Activated naive CD4-positive, alpha-beta T cell treated with anti-CD3 and anti-CD28 coated beads, Interleukin-2, amount 50 U/mL, for 24 hours (primary cell): ENCODE measurements around the gene CR1L.
"Not testable (repeated sequence)": the region's sequence is repeated elsewhere in the genome, so short reads cannot be mapped to it uniquely, and the experiment has no call there.

Experiments
- H3K27ac Mint-ChIP-seq: one replicate; pipeline ENCODE4 v1.8.0; 2021; ENCODE audit warnings: mild to moderate bottlenecking, mixed read lengths
- H3K27me3 Mint-ChIP-seq: one replicate; pipeline ENCODE4 v1.8.0; 2021; ENCODE audit warnings: mixed read lengths
- H3K36me3 Mint-ChIP-seq: one replicate; pipeline ENCODE4 v1.8.0; 2021; ENCODE audit warnings: mixed read lengths
- H3K4me1 Mint-ChIP-seq: one replicate; pipeline ENCODE4 v1.8.0; 2021; ENCODE audit warnings: mixed read lengths
- H3K4me3 Mint-ChIP-seq: one replicate; pipeline ENCODE4 v1.8.0; 2021; ENCODE audit warnings: mild to moderate bottlenecking, mixed read lengths
- H3K9me3 Mint-ChIP-seq: one replicate; pipeline ENCODE4 v1.8.0; 2021; ENCODE audit warnings: mixed read lengths

The CR1L gene

DNA sequence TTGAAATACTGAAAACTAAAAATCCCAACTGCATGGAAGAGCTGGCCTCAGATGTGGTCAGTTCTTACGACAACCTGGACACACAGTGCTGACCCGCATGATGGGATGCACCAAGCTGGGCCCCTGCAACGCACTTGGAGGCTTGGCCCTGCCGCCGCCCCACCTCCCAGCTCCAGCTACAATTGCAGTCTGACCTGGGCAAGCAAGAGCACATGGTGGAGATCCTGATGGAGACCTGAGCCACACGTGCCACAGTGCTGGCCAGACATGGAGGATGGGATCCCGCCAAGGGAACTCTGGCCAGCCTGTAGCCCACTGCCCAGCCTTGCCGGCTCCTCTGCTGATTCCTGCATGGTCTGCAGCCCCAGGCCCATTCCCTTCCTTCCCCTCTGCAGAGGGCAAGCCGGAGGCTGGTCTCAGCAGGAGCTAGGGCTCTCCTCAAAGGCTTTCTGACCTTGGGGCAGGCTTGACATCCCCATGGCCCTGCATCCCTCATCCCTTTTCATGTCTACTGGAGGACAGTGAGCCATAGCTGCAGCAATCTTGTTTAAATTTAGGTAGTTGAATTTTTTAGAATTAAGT, 14.1 kb downstream of the CR1L start:
- peaks cover 6% of the 10 kb centered on the region for H3K27me3 Mint-ChIP-seq
- no peaks in the 10 kb centered on the region for H3K4me1 Mint-ChIP-seq
- H3K9me3 Mint-ChIP-seq: no peaks in the 10 kb centered on the region
- no peak overlapping the region for H3K27ac Mint-ChIP-seq
- H3K36me3 Mint-ChIP-seq: peaks cover 1% of the 10 kb centered on the region
- no peak overlapping the region for H3K4me3 Mint-ChIP-seq

DNA sequence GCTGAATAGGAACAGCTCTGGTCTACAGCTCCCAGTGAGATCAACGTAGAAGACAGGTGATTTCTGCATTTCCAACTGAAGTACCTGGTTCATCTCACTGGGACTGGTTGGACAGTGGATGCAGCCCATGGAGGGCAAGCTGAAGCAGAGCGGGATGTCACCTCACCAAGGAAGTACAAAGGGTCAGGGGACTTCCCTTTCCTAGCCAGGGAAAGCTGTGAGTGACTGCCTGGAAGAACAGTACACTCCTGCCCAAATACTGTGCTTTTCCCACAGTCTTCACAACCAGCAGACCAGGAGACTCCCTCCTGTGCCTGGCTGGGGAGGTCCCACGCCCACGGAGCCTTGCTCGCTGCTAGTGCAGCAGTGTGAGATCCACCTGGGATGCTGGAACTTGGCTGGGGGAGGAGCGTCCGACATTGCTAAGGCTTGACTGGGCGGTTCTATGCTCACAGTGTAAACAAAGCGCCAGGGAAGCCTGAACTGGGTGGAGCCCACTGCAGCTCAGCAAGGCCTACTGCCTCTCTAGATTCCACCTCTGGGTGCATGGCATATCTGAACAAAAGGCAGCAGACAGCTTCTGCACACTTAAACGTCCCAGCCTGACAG, 14.7 kb downstream of the CR1L start:
- Mint-ChIP-seq H3K9me3 (no peaks in the 10 kb centered on the region), H3K36me3 (peaks cover 1% of the 10 kb centered on the region), H3K27ac (no peak overlapping the region), H3K4me3 (no peak overlapping the region), H3K27me3 (peaks cover 10% of the 10 kb centered on the region), H3K4me1 (no peaks in the 10 kb centered on the region)

DNA sequence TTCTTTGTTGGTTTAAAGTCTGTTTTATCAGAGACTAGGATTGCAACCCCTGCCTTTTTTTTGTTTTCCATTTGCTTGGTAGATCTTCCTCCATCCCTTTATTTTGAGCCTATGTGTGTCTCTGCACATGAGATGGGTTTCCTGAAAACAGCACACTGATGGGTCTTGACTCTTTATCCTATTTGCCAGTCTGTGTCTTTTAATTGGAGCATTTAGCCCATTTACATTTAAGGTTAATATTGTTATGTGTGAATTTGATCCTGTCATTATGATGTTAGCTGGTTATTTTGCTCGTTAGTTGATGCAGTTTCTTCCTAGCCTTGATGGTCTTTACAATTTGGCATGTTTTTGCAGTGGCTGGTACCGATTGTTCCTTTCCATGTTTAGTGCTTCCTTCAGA, 16.5 kb downstream of the CR1L start:
- not testable (repeated sequence) for H3K4me3 Mint-ChIP-seq, H3K36me3 Mint-ChIP-seq, H3K4me1 Mint-ChIP-seq, H3K9me3 Mint-ChIP-seq, H3K27ac Mint-ChIP-seq
- H3K27me3 Mint-ChIP-seq: peaks cover 16% of the 10 kb centered on the region

DNA sequence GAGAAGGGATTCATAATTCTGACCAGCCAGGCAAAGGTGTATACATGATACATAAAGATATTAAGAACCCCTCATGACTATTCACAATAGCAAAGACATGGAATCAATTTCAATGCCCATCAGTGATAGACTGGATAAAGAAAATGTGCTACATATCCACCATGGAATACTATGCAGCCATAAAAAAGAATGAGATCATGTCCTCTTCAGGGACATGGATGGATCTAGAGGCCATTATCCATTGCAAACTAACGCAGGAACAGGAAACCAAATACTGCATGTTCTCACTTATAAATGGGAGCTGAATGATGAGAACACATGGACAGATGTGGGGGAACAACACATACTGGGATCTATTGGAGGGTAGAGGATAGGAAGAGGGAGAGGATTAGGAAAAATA, 21.4 kb downstream of the CR1L start:
- H3K27me3 Mint-ChIP-seq: peaks cover 55% of the 10 kb centered on the region

DNA sequence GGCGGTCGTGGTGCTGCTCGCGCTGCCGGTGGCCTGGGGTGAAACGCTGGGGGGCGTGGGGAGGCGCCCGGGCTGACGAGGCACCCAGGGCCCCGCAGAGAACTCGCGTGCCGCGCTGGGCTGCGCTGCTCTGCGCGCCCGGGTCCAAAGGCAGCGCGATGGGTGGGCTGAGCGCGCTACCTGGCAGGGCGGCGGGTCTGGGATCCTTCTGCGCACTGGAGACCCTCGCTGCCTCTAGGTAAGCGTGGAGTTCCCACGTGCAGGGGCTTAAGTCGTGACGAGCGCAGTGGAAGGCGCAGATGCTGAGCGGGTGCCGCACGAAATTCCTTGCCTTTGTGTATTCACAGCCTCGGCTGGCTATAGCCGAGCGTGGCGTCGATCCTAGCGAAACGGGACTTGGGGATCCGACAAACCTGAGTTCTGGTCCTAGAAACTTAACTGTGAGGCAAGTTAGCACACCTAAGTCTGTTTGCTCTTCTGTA, 24.6 kb downstream of the CR1L start:
- Mint-ChIP-seq H3K27ac (no peak overlapping the region), H3K9me3 (peaks cover 12% of the 10 kb centered on the region), H3K27me3 (peaks cover 54% of the 10 kb centered on the region), H3K4me3 (no peak overlapping the region), H3K4me1 (no peaks in the 10 kb centered on the region), H3K36me3 (peaks cover 2% of the 10 kb centered on the region)

More for the DNA sequence above, 21.4 kb downstream of the CR1L start:
- Mint-ChIP-seq H3K4me3 (no peak overlapping the region), H3K27ac (no peak overlapping the region), H3K4me1 (no peaks in the 10 kb centered on the region), H3K9me3 (peaks cover 12% of the 10 kb centered on the region), H3K36me3 (peaks cover 4% of the 10 kb centered on the region)

DNA sequence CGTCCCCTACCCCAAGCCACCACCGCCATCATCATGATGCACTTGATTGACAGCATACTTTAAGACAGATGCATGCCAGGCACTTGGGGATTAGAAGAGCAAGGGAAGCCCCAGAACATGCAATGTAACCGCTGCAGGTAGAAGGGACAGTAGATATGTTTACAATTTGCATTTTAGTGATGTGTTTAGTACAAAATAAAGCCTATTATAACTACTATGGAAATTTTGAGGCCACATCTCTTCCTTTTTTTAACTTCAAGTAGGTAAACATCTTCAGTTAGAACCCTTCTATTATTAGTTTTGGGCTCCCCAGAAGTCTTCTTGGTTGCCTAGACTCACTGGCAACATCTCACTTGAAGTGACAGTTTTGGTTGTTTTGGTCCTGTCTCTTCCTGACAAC, 25.3 kb downstream of the CR1L start:
- Mint-ChIP-seq H3K36me3 (peaks cover 2% of the 10 kb centered on the region), H3K27ac (no peak overlapping the region), H3K4me1 (no peaks in the 10 kb centered on the region), H3K4me3 (no peak overlapping the region), H3K9me3 (peaks cover 12% of the 10 kb centered on the region), H3K27me3 (peaks cover 52% of the 10 kb centered on the region)

DNA sequence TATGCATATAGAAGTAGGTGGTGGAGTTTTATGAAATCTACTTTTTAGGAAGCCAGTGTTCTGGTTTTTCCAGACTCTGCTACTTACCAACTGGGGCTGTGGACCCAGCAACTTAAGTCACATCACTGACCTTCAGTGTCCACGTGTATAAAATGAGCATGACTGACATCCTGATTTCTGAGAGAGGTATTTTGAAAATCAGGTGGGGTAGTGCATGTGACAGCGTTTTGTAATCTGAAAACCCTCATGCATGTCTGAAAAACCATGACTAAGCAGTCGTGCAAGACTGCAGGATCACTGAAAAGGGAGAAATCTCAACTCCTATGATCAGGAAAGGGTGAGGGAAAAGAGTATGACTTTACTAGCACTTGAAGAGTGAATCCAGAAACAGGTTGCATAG, 26.1 kb downstream of the CR1L start:
- Mint-ChIP-seq H3K9me3 (peaks cover 12% of the 10 kb centered on the region), H3K36me3 (peaks cover 2% of the 10 kb centered on the region), H3K27ac (no peak overlapping the region), H3K27me3 (peaks cover 51% of the 10 kb centered on the region), H3K4me1 (no peaks in the 10 kb centered on the region), H3K4me3 (no peak overlapping the region)

DNA sequence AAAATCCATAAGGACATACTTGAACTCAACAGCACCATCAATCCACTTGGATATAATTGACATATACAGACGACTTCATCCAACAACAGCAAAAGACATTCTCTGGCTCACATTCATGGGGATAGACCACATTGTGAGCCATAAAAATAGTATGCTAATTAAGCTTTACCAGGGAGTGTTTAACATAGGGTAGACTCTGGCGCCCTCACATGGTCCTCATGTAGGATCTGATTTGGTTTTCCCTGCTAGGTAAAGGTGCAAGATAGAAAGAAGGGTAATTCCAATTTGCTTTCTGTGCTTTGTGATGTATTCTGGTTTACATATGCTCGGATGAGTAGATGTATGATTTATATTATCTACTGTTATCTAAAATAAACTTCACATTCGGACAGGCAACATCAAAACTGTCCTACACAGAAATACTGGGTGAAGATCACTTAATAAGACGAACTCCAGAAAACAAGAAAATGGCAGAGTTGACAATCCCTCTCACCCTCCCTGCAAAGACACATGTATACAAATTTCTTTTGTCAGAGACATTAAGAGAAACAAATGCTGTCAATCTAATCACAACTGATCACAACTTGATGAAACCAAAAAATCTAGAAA, 27.7 kb downstream of the CR1L start:
- Mint-ChIP-seq H3K4me1 (no peaks in the 10 kb centered on the region), H3K9me3 (no peaks in the 10 kb centered on the region), H3K27me3 (peaks cover 35% of the 10 kb centered on the region), H3K36me3 (no peaks in the 10 kb centered on the region), H3K27ac (no peak overlapping the region), H3K4me3 (no peak overlapping the region)

DNA sequence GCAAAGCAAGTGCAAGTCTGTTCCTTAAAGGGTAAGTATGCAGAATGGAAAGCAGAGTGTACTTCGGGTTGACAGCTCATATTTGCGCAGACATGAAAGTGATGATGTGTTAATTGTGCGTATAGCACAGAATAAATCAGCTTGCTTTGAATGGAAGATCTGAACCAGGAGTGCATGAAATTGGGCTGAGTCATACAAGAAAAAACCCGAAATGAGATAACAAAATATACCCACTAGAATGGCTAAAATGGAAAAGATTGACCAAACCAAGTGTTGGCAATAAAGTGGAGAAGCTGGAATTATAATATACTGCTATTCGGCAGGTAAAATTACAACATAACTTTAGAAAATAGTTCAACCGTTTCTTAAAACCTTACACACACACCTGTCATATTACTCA, 28.5 kb downstream of the CR1L start:
- Mint-ChIP-seq H3K27me3 (peaks cover 30% of the 10 kb centered on the region), H3K36me3 (no peaks in the 10 kb centered on the region), H3K4me1 (no peaks in the 10 kb centered on the region)

DNA sequence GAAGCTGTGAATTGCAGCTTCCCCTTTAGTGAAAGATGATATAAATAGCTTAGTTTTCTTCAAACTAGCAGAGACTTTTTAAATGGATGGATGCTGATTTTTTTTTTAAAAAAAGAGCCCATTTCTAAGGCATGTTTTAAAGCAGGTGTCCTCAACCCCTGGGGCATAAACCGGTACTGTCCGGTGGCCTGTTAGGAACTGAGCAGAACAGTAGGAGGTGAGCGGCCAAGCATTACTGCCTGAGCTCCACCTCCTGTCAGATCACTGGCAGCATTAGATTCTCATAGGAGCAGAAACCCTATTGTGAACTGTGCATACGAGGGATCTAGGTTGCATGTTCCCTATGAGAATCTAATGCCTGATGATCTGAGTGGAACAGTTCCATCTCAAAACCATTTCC, 31.2 kb downstream of the CR1L start:
- no peaks in the 10 kb centered on the region for H3K9me3 Mint-ChIP-seq
- no peaks in the 10 kb centered on the region for H3K4me1 Mint-ChIP-seq
- H3K36me3 Mint-ChIP-seq: no peaks in the 10 kb centered on the region
- no peak overlapping the region for H3K27ac Mint-ChIP-seq
- H3K27me3 Mint-ChIP-seq: peaks cover 18% of the 10 kb centered on the region
- H3K4me3 Mint-ChIP-seq: no peak overlapping the region

More for the DNA sequence above, 28.5 kb downstream of the CR1L start:
- Mint-ChIP-seq H3K9me3 (no peaks in the 10 kb centered on the region), H3K4me3 (no peak overlapping the region), H3K27ac (no peak overlapping the region)

DNA sequence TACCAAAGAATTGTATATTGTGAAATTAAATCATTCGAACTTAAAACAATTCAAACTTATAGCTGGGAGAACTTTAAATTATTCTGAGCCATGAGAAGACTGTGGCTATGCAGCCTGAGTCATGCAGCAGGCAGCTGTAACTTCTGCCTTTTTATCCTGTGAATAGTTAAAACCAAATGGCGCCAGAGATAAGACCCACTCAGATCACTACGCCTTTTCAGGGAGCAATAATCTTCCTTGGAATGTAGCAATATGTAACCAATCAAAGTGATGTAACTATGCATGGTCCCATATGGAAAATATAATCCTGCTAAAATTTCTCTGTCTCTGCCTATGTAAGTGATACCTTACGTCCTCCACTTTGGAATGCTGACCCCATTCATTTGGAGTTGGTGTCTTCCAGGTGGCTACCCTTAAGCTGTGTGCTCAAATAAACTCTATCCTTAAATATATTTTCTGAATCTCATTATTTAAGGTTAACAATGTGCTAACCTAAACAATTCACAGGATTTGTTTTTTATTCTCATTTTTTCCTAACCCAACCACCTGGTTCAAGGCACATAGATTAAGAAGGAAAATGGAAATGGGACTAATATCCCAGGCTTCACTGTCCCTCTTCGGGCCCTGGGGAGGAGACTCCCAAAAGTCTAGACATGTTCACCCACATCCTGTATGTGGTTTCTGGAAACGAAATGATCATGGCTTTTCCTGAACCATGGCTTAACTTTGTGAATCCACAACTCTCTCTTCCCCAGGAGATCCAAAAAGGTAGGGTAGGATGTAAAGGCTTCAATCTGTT, 35.9 kb downstream of the CR1L start:
- not testable (repeated sequence) for H3K27ac Mint-ChIP-seq, H3K4me1 Mint-ChIP-seq, H3K4me3 Mint-ChIP-seq, H3K36me3 Mint-ChIP-seq, H3K9me3 Mint-ChIP-seq
- peaks cover 11% of the 10 kb centered on the region for H3K27me3 Mint-ChIP-seq

DNA sequence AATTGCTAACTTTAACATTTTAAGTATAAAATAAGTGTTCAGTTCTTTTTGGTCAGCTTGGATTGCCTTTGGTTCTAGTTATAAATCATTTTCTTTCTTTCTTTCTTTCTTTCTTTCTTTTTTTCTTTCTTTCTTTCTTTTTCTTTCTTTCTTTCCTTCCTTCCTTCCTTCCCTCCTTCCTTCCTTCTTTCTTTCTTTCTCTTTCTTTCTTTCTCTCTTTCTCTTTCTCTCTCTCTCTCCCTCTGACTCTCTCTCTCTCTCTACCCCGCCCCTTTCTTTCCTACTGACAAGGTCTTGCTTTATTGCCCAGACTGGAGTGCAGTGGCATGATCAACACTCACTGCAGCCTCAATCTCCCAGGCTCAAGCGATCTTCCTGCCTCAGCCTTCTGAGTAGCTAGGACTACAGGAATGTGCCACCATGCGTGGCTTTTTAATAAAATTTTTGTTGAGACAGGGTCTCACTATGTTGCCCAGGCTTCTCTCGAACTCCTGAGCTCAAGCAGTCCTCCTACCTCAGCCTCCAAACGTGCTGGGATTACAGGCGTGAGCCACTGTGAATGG, 38.0 kb downstream of the CR1L start:
- H3K4me1 Mint-ChIP-seq, H3K36me3 Mint-ChIP-seq, H3K9me3 Mint-ChIP-seq, H3K4me3 Mint-ChIP-seq, H3K27ac Mint-ChIP-seq: not testable (repeated sequence)
- peaks cover 11% of the 10 kb centered on the region for H3K27me3 Mint-ChIP-seq

DNA sequence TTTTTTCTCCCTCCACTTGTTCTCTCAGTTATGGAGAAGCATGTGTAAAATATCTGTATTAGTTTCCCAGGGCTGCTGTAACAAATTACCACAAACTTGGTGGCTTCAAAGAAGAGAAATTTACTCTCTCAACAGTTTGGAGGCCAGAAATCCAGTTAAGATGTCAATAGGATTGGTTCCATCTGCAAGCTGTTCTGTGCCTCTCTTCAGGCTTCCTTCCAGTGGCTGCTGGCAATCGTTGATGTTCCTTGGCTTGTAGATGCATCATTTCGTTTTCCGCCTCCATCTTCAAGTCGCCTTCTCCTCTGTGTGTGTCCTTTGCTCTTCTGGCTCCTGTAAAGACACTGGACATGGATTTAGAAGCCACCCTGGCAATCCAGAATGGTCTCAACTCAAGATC, 45.6 kb downstream of the CR1L start:
- not testable (repeated sequence) for H3K27ac Mint-ChIP-seq, H3K36me3 Mint-ChIP-seq, H3K9me3 Mint-ChIP-seq, H3K4me3 Mint-ChIP-seq, H3K27me3 Mint-ChIP-seq, H3K4me1 Mint-ChIP-seq

DNA sequence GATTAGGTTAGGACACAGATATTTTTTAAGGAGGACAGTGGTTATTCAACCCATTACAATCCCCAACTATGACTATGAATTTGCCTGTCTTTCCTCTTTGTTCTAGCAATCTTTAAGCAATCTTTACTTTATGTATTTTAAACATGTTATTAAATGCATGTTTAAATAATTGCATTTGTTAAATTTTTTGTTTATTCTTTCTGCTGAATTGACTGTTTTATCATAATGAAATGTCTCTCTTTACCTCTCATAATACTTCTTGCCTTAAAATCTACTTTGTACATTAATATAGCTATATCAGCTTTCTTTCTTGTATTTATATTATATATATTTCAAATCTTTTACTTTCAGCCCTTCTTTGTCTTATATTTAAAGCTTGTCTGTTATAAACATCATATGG, 46.1 kb downstream of the CR1L start:
- H3K27ac Mint-ChIP-seq: no peak overlapping the region
- H3K36me3 Mint-ChIP-seq: no peaks in the 10 kb centered on the region
- no peaks in the 10 kb centered on the region for H3K9me3 Mint-ChIP-seq
- no peaks in the 10 kb centered on the region for H3K27me3 Mint-ChIP-seq
- no peak overlapping the region for H3K4me3 Mint-ChIP-seq
- no peaks in the 10 kb centered on the region for H3K4me1 Mint-ChIP-seq

DNA sequence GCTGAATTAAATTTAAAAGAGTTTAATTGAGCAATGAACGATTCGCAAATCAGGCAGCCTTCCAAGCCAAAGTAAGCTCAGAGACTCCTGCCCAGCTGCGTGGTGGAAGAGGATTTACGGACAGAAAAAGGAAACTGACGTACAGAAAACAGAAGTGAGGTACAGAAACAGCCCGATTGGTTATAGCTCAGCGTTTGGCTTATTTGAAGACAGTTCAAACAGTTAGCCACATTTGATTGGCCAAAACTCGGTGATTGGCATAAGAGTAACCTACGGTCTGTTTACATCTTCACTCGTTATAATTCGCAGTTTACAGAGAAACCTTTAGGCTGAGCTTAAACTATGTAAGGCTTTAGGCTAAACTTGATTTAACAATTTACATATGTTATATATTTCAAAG, 46.9 kb downstream of the CR1L start:
- H3K27ac Mint-ChIP-seq: no peak overlapping the region
- no peak overlapping the region for H3K4me3 Mint-ChIP-seq
- no peaks in the 10 kb centered on the region for H3K4me1 Mint-ChIP-seq
- no peaks in the 10 kb centered on the region for H3K36me3 Mint-ChIP-seq
- H3K27me3 Mint-ChIP-seq: no peaks in the 10 kb centered on the region
- H3K9me3 Mint-ChIP-seq: no peaks in the 10 kb centered on the region

DNA sequence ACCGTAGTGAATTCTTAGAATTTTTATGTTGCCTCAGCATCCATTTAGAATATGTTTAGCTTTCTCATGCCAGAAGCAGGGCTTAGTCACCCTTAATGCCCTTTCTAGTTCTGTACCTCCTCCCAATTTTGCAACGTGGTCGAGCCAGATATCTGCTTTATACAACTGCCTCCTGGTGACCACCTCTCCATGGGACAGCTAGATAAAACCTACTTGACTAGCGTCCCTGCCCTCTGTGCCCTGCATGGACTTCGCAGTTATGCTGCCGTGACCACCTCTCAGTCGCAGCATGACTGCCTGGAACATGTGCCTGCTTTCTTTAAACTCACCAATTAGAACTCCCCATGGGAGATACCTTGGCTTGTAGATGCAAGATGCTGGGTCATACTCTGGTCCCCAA, 47.4 kb downstream of the CR1L start:
- H3K36me3 Mint-ChIP-seq, H3K27me3 Mint-ChIP-seq, H3K9me3 Mint-ChIP-seq, H3K4me1 Mint-ChIP-seq, H3K4me3 Mint-ChIP-seq, H3K27ac Mint-ChIP-seq: not testable (repeated sequence)
